Thyroid gland (tissue), 4 donors: ENCODE measurements around the gene WDTC1. TPM values are rescaled to one million over a fixed set of nuclear protein-coding genes. Genes with fewer than 3 reads are reported as not detected.

Source experiments
- DNase-seq, 2 donors: peaks; one replicate each; pipeline ENCODE4 v3.0.0-alpha.2; 2019
- H3K27ac ChIP-seq, 3 donors: fragments of 200-600 bp; sonication (generic); 1 replicate in 2 of 3; 2 replicates in 1 of 3; pipeline ENCODE4 v1.5.1; 2016 to 2019; ENCODE audit warnings: mild to moderate bottlenecking in 1 of 3, moderate library complexity in 1 of 3
- H3K27me3 ChIP-seq: fragments of 200-600 bp; sonication (generic); one replicate; pipeline ENCODE4 v1.5.1; 2019
- H3K36me3 ChIP-seq, 2 donors: fragments of 200-600 bp; sonication (generic); one replicate each; pipeline ENCODE4 v1.5.1; 2016 to 2019
- H3K4me1 ChIP-seq, 2 donors: fragments of 200-600 bp; sonication (generic); one replicate each; pipeline ENCODE4 v1.5.1; 2017 to 2019
- H3K4me3 ChIP-seq, 3 donors: fragments of 200-600 bp; sonication (generic); replicated peaks in 1 of 3; 1 replicate in 2 of 3; 2 replicates in 1 of 3; pipeline ENCODE4 v1.5.1; 2016; ENCODE audit warnings: mild to moderate bottlenecking in 1 of 3
- H3K9me3 ChIP-seq: fragments of 200-600 bp; sonication (generic); one replicate; pipeline ENCODE4 v1.5.1; 2017
- POLR2A ChIP-seq, 2 donors: fragments of 450-650 bp; IDR thresholded peaks; one replicate each; pipeline ENCODE4 v1.6.1; 2017; ENCODE audit warnings: antibody characterized with exemption in 2 of 2, mild to moderate bottlenecking in 2 of 2, moderate library complexity in 1 of 2
- WGBS, 2 donors: methylation state at CpG; one replicate each; pipeline ENCODE4 v1.1.5; 2017; 5-methylcytosine and 5-hydroxymethylcytosine counted together
- intact Hi-C: fragments of 100-400 bp; cut with DNase I; formaldehyde crosslinking; loops from one replicate; pipeline ENCODE4 v1.15.1; 2023
- total RNA-seq, 4 donors: library from RNA; depleted of rRNA; stranded (reverse); fragments of >200 nt; gene quantifications; one replicate each; pipeline ENCODE4 v1.2.3, GENCODE V29; 2016
- TF ChIP-seq, protein P1 (sequence below), 6 experiments: fragments of 200-600 bp in 3 of 6; fragments of 450-650 bp in 3 of 6; sonication (generic) in 3 of 6; IDR thresholded peaks; one replicate each; pipeline ENCODE4 v1.5.1; 2016 to 2019; ENCODE audit warnings: antibody characterized with exemption in 6 of 6, mild to moderate bottlenecking in 2 of 6, inconsistent platforms in 1 of 6, moderate library complexity in 1 of 6

Gene WDTC1
- total RNA-seq, 4 donors from 2014 or later: 46.1 to 66.6 (median 48.1) TPM

DNA sequence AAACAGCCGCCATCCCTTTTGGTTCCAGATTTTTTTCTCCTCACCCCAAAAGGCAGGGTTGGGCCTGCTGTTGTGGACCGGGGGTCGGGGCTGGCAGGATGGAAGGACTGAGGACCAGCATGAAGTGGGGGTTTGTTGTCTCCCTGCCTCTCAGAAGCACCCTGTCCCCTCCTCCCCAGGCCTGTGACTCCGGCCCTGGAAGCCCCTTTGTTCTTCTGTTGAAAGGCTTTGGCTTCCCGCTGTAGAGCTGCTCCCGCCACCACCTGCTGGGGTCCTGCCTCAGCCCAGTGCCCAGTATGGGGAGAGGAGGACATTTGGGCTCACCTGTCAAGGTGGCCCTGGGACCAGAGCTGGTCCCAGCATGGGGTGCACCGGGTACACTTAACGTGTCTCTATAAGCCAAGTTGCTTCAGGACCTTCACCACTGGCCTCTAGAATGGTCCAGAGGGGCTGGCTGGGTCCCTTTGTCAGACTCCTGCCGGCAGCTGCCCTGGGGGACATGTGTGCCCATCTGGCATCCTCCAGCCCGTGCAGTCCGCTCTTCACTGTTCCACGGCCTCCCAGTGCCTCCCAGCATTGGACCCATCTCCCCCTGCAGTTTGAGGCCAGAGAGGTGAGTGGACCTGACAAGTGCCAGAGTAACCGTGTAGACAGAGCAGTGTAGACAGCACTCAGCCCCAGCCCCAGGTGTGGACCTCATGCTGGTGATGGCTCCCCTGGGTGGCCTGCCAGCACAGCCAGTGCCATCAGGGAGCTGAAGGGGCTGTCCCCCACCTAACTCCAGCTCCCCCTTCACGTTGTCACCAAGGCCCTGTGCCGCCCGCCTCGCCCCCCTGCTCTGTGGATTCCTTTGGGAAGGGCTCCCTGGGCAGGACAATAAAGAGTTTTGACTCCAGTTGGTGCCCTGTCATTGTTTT, 101.3 kb downstream of the WDTC1 start:
- Histone ChIP-seq H3K4me3 (no peak overlapping the region), H3K27ac (no peak overlapping the region), H3K9me3 (no peaks in the 10 kb centered on the region), H3K27me3 (no peaks in the 10 kb centered on the region), H3K36me3 (peaks cover 10 to 44% of the 10 kb centered on the region in 2 donors), H3K4me1 (no peaks in the 10 kb centered on the region)
- intact Hi-C loops: no loop called here
- 92 to 95% methylated on average over 13 to 16 of the region's 17 CpGs for WGBS, 2 donors
- no peak for DNase-seq
- no peak for TF ChIP-seq POLR2A (IDR thresholded peaks at IDR 0.05)
- TF ChIP-seq, protein P1, sequence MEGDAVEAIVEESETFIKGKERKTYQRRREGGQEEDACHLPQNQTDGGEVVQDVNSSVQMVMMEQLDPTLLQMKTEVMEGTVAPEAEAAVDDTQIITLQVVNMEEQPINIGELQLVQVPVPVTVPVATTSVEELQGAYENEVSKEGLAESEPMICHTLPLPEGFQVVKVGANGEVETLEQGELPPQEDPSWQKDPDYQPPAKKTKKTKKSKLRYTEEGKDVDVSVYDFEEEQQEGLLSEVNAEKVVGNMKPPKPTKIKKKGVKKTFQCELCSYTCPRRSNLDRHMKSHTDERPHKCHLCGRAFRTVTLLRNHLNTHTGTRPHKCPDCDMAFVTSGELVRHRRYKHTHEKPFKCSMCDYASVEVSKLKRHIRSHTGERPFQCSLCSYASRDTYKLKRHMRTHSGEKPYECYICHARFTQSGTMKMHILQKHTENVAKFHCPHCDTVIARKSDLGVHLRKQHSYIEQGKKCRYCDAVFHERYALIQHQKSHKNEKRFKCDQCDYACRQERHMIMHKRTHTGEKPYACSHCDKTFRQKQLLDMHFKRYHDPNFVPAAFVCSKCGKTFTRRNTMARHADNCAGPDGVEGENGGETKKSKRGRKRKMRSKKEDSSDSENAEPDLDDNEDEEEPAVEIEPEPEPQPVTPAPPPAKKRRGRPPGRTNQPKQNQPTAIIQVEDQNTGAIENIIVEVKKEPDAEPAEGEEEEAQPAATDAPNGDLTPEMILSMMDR (IDR thresholded peaks at IDR 0.05): no peak

DNA sequence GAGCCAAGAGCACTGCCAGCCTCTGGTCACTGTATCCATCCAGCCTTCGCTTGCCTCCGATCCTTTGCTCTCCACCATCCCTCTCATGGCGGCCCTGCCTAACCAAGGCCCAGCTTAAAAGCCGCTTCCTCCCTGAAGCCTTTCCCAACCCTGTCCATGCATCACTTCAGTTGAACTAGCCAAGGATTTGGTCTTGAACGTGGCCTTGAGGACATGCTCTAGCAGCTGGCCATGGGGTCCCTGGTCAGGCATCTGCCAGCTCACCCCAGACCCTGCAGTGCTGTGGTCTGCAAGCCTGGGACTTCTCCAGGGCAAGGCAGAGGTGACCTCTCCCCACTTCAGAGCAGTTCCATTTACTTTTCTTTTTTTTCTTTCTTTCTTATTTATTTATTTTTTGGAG, 102.3 kb downstream of the WDTC1 start:
- DNase-seq: no peak
- intact Hi-C loops: no loop called here
- Histone ChIP-seq H3K27me3 (no peaks in the 10 kb centered on the region), H3K9me3 (no peaks in the 10 kb centered on the region), H3K4me1 (peaks cover 4 to 7% of the 10 kb centered on the region in 2 donors), H3K4me3 (no peak overlapping the region), H3K36me3 (peaks cover 10 to 36% of the 10 kb centered on the region in 2 donors), H3K27ac (no peak overlapping the region)
- 97 to 98% methylated on average over 5 of the region's 5 CpGs for WGBS, 2 donors
- TF ChIP-seq POLR2A (IDR thresholded peaks at IDR 0.05): no peak
- TF ChIP-seq, protein P1 (IDR thresholded peaks at IDR 0.05): no peak

DNA sequence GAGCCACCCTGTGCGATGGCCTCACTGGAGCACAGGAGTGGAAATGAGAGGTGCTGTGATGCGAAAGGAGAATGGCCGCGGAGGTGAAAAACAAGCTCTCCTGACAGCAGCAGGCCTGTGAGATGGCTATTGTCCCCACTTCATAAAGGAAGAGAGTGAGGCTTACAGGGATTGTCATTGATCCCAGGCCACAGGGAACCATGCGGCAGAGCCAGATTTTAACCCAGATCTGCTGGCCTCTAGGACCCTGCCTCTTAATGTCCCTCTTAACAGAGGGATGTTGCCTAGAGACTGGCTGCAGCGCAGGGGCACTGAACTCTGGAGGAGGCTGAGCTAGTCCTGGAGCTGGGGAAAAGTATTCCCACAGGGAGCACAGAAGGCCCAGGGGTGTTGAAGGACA, 104.3 kb downstream of the WDTC1 start:
- Histone ChIP-seq H3K4me3 (no peak overlapping the region), H3K4me1 (peaks cover 13 to 24% of the 10 kb centered on the region in 2 donors), H3K27ac (no peak overlapping the region), H3K36me3 (peaks cover 9 to 26% of the 10 kb centered on the region in 2 donors), H3K27me3 (no peaks in the 10 kb centered on the region), H3K9me3 (no peaks in the 10 kb centered on the region)
- intact Hi-C loops: no loop called here
- 93 to 94% methylated on average over 6 of the region's 6 CpGs for WGBS, 2 donors
- no peak for DNase-seq
- TF ChIP-seq, protein P1 (IDR thresholded peaks at IDR 0.05): no peak
- no peak for TF ChIP-seq POLR2A (IDR thresholded peaks at IDR 0.05)

DNA sequence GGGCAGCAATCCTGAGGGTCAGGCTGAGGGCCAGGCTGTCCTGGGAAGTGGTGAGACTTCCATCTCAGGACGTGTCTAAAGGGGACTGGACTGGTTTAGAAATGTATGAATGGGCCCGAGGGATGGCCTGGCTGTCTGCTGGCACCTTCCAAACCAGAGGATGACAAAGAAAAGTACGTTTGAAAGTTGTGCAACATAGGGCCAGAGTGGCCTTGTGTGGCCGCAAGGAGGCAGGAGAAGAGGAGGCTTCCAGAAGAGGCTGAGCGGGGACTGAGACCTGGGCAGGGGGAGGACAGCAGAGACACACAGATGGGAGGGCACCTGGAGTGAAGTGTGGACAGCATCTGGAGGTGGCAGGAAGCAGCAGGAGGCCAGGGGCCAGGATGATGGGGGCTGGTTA, 104.8 kb downstream of the WDTC1 start:
- 67 to 70% methylated on average over 5 of the region's 5 CpGs for WGBS, 2 donors
- Histone ChIP-seq H3K9me3 (no peaks in the 10 kb centered on the region), H3K4me1 (peaks cover 13 to 25% of the 10 kb centered on the region in 2 donors), H3K36me3 (peaks cover 5 to 21% of the 10 kb centered on the region in 2 donors), H3K4me3 (no peak overlapping the region), H3K27me3 (no peaks in the 10 kb centered on the region), H3K27ac (no peak overlapping the region)
- TF ChIP-seq, protein P1 (IDR thresholded peaks at IDR 0.05): no peak
- TF ChIP-seq POLR2A (IDR thresholded peaks at IDR 0.05): no peak
- intact Hi-C loops: no loop called here
- no peak for DNase-seq
